GM18907 (cell line): ENCODE data around the gene CACNA1D.

ENCODE experiments used
- ATAC-seq: cut with Tn5 transposase; IDR thresholded peaks from one replicate; pipeline ENCODE4 v1.9.1; 2021; ENCODE audit warnings: mild to moderate bottlenecking, moderate library complexity; ENCODE audit not compliant: unreplicated experiment

The CACNA1D gene

DNA sequence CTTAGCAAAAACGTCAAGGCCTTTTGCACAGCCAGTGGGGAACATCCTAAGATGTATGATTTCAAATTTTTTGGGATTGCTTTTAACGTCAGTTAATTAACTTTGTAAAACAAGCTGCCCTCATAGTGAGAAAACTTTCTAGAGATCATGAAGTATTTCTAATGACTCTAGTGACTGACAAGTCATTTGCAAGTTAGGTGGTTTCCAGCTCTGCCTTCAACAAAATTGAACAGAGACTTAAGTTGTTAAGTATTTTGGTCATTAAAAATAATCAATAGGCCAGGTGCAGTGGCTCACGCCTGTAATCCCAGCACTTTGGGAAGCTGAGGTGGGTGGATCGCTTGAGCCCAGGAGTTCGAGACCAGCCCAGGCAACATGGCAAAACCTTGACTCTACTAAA is 280.6 kb downstream of the CACNA1D start:
- no peak for ATAC-seq

DNA sequence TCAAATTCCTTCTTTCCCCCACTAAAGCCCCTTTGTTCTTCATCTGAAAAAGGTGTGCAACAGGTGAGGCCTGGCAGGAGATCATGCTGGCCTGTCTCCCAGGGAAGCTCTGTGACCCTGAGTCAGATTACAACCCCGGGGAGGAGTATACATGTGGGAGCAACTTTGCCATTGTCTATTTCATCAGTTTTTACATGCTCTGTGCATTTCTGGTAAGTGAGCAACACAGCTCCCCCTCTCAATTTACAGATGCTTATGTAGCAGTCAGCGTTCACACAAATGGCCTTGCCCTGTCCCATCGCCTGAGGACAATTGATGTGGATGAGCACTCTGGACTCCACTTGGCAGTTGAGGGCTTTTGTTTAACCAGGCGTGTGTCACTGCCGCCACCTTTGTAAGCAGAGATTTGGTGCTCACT is 281.4 kb downstream of the CACNA1D start:
- no peak for ATAC-seq

DNA sequence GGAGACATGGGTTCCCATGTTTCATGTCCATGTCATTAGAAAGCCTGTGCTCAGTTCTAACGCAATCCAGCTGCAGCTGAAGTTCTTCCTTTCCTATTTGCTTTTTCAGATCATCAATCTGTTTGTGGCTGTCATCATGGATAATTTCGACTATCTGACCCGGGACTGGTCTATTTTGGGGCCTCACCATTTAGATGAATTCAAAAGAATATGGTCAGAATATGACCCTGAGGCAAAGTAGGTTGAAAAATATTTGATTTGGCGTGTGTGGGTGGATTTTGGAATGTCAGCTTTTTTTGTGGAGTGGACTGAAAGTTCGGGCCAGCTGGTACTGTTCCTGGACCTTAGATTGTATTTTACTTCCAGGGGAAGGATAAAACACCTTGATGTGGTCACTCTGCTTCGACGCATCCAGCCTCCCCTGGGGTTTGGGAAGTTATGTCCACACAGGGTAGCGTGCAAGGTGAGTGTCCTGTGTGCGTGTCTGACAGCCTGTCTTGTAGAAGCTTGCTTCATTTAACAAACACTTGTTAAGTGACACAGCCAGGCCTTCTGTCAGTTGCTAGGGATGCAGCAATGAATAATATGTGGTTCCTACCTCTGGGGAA is 282.2 kb downstream of the CACNA1D start:
- no peak for ATAC-seq

DNA sequence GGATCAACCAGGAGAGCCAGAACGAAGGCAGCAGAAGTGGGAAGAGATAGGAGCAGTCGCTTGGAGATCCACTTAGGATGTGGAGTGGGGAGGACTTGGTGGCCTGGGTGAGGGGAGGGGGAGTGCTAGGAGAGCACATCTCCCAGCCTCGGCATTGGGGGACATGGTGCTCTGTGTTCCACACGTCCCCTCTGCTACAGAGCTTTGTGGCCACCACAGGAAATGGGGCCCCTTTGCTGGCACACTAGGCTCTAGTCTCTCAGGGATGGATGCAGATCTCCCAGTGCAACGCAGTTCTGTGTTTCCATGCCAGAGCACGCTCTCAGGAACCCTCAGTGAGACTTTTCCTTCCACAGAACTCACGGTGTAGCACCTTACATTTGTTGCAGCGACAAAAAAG is 283.1 kb downstream of the CACNA1D start:
- no peak for ATAC-seq

DNA sequence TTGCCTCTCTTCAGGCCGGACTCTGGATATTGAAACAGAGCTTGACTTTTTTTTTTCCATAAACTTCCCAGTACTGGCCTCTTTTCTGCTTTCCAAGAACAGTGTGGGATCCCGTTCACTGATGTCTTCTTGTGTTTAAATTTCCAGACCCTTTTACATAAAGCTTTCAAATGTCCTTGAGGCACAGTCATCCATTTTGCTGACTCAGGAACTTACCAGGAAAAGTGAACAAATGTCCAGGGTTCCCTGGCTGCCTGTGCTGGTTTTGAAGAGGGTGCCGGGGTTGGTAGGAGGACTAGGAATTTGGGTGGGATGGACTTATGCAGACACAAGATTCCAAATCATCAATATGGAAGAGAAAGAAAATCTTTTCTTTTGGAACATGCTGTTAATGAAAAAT is 283.7 kb downstream of the CACNA1D start:
- ATAC-seq, result no peak

DNA sequence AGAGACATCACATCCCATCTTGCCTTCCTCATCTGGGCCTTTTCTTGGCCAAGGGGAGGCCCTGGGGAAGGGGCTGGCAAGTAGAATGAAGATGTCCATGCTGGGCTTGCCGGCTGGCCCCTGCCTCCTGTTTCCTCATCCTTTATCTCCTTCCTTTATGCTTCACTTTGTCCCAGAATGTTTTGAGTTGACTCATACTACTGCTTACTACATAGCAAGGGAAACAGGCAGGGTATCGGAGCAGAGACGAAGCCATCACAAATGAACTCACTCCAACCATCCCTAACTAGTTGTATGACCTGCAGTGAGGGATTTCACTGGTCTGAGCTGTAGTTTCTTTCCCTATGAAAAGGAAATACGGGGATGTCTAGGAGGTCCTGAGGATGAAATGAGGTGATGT is 285.8 kb downstream of the CACNA1D start:
- ATAC-seq, result no peak

DNA sequence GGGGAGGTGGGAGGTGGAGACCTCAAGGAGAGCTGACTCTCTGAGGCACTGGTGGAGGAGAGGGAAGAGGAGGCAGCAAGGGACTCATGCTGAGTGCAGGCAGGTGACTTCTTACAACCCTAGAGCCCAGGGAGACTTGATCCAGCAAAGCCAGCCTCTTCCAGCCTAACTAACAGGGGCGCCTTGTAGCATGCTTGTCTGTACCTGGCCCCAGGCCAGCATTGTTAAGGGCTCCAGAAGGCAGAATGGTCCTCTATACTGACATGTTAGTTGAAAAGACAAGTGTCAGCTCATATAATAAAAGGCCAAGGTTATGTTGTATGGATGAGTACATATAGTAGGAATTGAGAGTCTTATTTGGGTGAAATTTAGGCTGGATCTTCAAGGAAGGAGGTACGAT is 286.4 kb downstream of the CACNA1D start:
- ATAC-seq, result no peak

DNA sequence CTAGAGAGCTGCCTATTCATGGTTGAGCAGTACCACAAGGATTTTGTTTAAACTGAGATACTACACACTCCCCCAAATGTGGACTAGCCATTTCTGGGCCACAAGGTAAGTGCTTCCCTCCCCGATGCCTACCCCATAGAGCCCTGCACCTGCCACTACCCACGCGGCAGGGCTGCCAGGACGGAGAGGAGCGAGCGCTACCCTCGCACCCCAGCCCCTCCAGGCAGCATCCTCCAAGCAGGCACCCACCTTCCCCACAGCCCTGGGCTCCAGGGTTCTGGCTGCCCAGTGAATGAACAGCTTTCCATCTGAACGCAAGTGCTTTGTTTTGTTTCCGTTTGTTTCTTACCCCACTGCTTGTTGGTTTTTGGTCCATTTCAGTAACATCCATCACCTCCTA is 292.6 kb downstream of the CACNA1D start:
- no peak for ATAC-seq

DNA sequence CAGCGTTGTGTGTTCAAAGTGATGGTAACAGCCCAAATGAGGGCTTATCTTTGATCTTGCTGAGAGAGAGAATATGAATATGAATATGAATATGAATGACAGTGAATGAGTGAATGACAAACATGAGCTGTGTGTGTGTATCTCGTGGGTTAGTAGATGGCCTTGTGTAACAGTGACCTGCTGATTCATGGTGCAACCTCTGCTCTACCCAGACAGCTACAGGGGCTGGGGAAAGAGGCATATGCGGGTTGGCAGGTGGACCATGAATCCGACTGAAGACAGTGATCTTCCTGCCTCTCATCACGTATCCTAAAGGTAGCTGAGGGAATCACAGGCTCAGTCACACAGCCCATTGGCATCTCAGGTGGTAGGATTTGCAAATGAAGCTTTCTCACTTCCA is 293.6 kb downstream of the CACNA1D start:
- ATAC-seq, result no peak

DNA sequence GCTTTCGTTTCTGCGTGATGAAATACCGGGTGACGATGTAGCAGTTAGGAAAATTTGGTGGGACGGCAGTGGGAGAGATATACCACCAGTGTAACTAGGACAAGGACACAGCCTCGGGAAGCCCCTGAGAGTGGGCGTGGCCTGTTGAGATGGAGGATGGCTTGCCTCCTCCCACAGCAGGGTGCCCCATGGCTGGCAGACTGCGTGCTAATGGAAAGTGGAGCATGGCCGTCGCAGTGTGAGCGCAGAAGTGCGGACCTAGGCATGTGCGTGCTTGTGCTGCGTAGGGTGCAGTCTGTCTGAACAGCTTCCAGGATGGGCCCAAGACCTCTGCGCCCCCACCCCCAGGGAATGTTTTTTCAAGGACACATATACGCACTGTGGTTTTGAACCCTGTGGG is 295.0 kb downstream of the CACNA1D start:
- ATAC-seq, result no peak

DNA sequence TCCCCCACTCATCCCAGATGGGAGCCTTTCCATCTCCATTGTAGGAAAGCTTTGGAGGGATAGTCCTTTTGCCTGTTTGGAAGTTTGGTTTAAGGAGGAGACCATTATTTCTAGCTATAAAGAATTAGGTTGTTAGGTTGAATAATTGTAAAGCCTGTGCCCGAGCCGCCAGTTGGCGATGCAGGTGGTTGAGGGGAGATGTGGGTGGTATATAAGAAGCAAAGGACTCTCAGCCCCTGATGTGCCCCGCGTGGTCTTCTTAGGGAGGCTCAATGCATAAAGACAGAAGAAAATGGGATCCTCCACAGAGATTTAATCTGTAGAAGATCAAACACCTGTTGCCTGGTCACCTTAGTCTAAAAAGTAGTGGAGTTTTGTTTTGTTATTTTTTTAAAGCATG is 296.1 kb downstream of the CACNA1D start:
- ATAC-seq, result no peak

DNA sequence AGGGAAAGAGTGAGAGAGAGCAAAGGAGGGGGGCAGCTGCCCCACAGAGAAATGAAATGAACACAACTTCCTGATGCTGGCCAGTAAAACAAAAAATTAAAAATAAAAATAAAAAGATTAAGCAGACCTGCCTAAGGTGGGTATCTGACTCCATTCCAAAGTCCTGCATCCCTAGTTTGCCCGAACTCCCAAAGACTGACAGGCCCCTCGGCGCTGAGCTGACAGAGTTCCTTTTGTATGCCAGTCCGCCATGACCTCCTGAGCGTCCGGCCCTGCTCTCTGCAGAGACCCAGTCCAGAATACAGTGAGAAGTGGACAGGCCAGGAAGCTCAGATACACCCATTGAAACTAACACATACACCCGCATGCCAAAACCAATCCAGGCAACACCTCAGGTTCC is 296.9 kb downstream of the CACNA1D start:
- ATAC-seq, result no peak

DNA sequence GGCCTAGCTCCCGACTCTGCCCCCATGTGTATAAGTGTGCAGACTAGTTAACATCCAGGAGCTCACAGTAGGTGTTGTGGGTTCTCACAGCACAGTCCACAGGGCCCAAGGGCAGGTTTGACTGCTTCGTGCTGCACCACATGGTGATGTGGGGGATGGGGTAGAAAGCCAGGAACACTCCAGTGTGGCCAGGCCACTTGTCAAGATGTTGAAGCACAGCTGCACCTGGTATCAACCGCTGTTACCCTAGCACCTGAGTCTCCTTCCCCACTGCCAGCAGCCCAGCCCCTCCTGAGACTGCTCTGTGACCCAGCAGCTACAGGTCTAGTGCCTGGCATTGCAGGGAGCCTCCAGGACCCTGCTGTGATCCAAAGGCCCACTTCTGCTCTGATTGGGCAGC is 298.5 kb downstream of the CACNA1D start:
- ATAC-seq, result no peak

DNA sequence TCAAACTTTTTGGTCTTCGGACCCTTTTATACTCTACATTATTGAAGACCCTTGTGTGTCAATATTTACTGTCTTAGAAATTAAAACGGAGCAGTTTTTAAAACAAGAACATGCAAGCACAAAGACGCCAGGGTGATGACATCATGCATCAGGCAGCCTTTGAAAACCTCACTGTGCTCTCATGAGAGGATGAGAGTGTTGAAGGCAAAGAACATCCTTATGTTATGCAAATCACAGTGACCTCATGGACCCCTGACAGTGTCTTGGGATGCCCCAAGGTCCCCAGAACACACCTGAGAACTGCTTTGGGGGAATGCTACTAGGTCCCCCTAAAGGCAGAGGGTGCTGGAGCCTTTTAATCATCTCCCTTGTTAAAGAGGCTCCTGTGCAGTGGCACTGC is 300.2 kb downstream of the CACNA1D start:
- ATAC-seq, result no peak

DNA sequence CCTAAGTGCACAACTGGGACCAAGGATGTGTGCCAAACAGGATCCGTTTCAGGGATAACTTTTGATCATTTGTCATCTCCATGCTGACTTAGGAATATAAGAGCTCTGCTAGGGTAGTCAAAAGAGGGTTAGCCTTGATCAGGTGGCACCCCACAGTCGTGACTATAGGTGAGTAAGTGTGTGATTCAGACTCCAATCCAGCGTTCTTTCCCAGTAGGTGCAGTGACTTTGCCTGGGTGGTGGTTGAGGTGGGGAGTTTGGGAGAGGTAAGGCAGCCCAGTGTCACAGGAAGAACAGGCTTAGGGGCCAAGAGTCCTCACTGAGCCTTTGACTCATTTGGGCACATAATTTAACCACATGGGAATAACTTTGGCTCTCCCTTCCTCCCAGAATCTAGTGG is 300.8 kb downstream of the CACNA1D start:
- no peak for ATAC-seq

DNA sequence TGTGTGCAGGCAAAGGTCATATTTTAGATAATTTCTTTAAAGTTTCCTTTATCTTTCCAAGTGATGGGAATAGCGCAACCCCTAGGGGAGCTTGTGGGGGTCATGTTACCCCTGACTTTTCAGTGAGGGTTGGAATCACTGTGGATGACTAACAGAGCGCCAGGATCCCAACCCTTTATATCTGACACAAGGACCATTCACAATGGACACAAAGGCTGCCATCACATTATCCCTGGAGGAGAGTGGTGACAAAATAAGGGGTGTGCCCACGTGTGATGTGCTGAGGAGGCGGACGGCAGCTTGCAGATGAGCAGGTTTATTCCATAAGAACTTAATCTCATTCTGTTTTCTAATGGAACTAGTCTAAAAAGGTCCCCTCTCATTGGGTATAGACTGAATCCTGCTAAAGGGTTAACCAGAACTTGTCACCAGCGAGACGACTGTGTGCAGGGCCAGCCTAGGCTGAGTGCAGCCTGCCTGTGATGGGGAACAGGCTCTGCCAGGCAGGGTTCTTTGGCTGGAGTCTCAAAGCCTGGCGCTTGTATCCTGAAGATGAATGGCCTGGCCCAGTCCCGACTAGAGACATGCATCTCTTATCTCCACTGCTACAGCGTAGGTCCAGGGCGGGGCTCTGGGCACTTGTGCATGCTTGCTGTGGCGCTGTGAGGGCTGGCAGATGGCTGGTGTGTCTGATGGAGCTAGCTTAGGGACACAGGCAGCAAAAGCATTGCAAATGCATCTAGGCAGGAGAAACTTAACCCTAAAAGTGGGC is 301.6 kb downstream of the CACNA1D start:
- no peak for ATAC-seq

DNA sequence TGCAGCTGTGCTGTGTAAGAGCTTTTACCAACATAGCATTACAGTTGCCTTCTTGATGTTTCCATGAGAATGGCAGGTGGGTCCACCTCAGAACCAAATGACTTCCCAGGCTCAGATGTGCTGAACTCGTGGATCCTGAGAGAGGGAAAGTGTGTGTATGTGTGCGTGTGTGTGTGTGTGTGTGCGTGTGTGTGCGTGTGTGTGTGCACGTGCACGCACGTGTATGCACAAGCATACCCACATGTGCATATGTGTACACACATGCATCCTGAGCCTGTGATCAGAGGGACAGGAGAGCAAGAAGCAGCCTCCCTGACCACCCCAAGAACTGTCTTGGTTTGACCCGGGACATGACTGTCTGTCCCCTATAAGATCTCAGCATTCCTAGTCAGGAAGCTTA is 303.7 kb downstream of the CACNA1D start:
- ATAC-seq, result no peak

DNA sequence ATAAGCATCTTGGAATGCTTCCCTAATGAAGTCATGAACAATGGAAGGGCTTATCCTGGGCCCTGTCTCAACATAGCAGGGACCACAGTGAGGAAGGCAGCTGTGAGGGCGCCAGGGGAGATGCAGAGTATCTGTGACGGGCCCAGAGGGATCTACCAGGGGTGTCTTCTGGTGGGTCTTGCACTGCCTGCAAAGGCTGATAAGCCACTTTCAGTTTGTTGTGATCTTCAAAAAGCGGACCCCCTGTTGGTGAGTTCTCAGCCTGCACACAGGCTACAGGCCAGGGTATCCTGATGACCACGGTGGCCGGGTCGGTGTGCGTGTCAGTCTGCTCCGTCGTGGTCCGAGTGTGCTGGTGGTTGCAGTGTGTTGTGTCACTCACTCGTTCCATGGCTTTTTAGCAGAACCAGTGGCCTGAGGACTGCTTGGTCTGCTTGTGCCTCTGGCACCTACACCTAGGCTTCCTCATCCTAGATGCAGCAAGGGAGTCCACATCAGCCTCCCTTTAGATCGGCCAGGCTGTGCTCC is 305.0 kb downstream of the CACNA1D start:
- no peak for ATAC-seq

DNA sequence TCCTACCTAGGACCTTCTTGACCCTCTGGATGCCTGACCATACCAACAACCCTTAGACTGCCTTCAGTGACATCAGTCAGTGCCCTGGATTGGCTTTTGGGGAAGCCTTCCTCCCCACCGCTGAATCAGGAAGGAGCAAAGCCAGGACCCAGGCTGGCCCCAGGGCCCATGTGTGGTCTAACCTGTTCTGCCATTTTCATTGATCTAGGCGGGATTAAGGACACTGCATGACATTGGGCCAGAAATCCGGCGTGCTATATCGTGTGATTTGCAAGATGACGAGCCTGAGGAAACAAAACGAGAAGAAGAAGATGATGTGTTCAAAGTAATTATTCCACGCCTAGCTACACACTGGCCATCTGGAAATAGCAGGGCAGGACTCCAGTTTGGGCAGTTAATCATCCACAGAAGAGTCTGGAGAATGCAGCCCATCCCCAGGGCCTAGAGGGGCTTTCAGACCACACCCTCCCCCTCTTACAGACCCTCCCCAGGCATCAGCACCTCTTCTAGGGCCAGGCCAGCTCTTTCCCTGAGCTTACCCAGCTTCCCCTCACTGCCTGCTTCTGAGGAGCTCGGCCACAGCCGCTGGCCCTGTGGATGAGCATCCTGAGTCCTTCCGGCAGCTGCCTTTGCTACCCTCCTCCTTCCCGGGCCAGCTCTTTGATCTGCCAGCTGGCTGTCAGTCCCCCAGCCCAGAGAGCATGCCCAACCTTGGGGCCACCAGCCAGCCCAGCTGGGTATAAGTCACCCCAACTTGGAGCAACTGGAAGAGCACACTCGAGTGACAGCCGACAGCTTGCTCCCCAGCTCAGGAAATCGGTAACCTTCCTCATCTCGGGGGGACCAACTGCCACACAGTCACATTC is 305.9 kb downstream of the CACNA1D start:
- no peak for ATAC-seq

DNA sequence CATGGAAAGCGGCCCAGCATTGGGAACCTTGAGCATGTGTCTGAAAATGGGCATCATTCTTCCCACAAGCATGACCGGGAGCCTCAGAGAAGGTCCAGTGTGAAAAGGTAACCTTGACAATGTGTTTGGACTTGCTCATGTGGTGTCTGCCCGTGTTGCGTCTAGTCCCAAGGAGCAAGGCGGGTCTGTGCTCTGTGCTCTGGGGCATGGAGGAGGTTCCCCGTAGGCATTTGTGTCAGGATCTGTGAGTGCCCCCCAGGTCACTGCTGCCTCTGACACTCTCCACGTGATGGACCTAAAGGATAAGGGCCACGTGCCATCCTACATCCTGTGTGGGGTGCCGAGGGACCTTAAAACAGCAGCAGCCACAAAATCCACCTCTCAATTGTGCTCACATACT is 306.9 kb downstream of the CACNA1D start:
- no peak for ATAC-seq

DNA sequence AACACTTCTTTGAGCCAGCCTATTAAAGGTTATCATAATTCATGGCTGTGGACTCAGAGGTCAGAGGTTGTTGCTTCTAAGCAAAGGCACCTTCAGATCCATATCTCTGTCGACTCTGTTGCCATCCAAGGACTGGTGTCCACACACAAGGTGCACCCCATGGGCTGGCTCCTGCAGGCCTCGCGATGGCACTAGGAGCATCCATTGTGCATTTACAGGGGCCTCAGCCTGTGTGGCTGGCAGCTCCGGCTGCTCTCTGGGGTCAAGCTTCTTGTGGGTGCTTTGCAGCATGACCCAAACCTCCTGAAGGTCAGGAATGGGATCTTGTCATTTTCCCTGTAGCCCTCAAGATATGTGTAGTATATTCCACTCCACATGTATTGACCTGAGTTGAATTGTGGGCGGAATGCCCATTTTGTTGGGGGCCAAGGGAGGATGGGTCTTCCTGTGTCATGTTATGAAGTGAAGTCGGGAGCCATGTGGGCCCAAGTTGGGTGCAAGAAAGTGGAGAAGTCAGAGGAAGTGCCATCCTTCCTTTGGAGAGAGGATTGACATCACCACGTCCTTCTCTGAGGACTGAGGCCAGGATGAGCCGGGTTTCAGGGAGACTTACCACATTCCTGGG is 308.0 kb downstream of the CACNA1D start:
- ATAC-seq, result no peak
